C1 segment of cervical spinal cord (tissue), 14 donors: ENCODE results near the gene USP34.
"Not testable (repeated sequence)": the region's sequence is repeated elsewhere in the genome, so short reads cannot be mapped to it uniquely, and the experiment has no call there.

Experiments
- DNase-seq, 14 donors: peaks; one replicate each; lab custom pipeline; 2025; lab: John Stamatoyannopoulos, UW

USP34 gene

GRCh38 chr2:61161888-61162287, 309.0 kb downstream of the USP34 start, which contains the start of gene C2orf74:
TSS of gene C2orf74 (plus strand) at chr2:61162188. CDS start at chr2:61162515, 327 bp downstream.
- no peak for DNase-seq

GRCh38 chr2:61158356-61158955, 312.4 kb downstream of the USP34 start:
- no peak for DNase-seq

- DNase-seq, result no peak
Observed at GRCh38 chr2:61157371-61158003, 313.4 kb downstream of the USP34 start.

GRCh38 chr2:61151436-61151835, 319.5 kb downstream of the USP34 start:
- DNase-seq, result no peak

- DNase-seq, result no peak
Observed at GRCh38 chr2:61149074-61149473, 321.8 kb downstream of the USP34 start.

DNA sequence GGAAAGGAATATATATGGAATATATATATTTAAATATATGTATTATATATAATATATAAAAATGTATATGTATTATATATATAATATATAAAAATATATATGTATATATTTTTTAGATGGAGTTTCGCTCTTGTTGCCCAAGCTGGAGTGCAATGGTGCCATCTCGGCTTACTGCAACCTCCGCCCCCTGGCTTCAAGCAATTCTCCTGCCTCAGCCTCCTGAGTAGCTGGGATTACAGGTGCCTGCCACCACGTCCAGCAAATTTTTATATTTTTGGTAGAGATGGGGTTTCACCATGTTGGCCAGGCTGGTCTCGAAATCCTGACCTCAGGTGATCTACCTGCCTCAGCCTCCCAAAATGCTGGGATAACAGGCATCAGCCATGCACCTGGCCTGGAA, 322.8 kb downstream of the USP34 start:
- DNase-seq, result not testable (repeated sequence)

GRCh38 chr2:61145990-61146389, 324.9 kb downstream of the USP34 start:
- no peak for DNase-seq

GRCh38 chr2:61144697-61145268, 326.1 kb downstream of the USP34 start:
- peak; percentile 46 to 94 (median 90) for DNase-seq

GRCh38 chr2:61141151-61141550, 329.7 kb downstream of the USP34 start:
- no peak for DNase-seq

GRCh38 chr2:61138859-61139258, 332.0 kb downstream of the USP34 start:
- no peak for DNase-seq
